OCI-LY3 (cell line): ENCODE data around the gene IL11RA.

Source experiments
- EZH2phosphoT487 ChIP-seq: fragments of 200-600 bp; shearing (Covaris generic); IDR thresholded peaks from 2 replicates; pipeline ENCODE4 v1.6.1; 2018; ENCODE audit warnings: antibody characterized with exemption, mixed run types, low read depth
- TF ChIP-seq, protein P1 (sequence below): fragments of 200-600, 300-600 bp; sonication (generic); IDR thresholded peaks from 2 replicates; pipeline ENCODE4 v1.5.1; 2014; ENCODE audit warnings: antibody characterized with exemption, low read length, low read depth

DNA sequence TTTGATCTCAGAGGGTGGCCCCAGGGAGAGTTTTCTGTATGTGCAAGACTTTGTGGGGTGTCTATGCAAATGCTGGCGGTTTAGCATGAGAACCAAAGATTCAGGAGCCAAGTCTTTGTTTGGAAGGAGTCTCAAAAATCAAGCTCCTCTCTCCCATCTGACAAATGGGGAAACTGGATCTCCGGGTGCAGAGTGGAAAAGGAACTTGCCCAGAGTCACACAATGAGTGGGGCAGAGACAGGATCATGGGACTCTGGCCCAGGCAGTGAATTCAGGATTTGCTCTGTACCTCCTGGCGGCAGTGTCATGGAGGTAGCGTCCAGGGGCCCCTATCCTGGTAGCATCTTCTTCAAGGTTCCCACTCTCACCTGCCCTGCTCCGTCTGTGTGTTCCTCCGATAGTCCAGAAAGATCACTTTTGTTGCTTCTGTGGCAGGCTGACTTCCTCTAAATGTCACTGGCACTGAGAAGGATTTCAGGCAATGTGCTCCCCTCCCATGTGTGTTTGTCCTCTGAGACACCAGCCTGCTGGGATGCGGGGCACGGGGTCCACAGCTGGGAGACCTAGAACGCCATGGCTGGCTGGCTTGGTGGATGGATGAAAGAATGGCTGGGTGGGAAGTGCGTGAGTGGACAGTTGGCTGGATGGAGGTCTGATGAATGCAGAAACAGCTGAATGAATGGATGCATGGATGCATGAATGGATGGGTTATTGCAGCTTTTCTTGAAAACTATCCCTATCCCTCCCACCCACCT is 35.5 kb downstream of the IL11RA start:
- TF ChIP-seq, protein P1, sequence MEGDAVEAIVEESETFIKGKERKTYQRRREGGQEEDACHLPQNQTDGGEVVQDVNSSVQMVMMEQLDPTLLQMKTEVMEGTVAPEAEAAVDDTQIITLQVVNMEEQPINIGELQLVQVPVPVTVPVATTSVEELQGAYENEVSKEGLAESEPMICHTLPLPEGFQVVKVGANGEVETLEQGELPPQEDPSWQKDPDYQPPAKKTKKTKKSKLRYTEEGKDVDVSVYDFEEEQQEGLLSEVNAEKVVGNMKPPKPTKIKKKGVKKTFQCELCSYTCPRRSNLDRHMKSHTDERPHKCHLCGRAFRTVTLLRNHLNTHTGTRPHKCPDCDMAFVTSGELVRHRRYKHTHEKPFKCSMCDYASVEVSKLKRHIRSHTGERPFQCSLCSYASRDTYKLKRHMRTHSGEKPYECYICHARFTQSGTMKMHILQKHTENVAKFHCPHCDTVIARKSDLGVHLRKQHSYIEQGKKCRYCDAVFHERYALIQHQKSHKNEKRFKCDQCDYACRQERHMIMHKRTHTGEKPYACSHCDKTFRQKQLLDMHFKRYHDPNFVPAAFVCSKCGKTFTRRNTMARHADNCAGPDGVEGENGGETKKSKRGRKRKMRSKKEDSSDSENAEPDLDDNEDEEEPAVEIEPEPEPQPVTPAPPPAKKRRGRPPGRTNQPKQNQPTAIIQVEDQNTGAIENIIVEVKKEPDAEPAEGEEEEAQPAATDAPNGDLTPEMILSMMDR: no peak
- TF ChIP-seq EZH2phosphoT487: no peak
